Measurements from ENCODE around the gene TTC34. TPM values are rescaled to one million over a fixed set of nuclear protein-coding genes. Genes with fewer than 3 reads are reported as not detected.
A peak's percentile ranks its signal among the peaks of the same experiment; 100 is the strongest.

Gene TTC34, protein sequence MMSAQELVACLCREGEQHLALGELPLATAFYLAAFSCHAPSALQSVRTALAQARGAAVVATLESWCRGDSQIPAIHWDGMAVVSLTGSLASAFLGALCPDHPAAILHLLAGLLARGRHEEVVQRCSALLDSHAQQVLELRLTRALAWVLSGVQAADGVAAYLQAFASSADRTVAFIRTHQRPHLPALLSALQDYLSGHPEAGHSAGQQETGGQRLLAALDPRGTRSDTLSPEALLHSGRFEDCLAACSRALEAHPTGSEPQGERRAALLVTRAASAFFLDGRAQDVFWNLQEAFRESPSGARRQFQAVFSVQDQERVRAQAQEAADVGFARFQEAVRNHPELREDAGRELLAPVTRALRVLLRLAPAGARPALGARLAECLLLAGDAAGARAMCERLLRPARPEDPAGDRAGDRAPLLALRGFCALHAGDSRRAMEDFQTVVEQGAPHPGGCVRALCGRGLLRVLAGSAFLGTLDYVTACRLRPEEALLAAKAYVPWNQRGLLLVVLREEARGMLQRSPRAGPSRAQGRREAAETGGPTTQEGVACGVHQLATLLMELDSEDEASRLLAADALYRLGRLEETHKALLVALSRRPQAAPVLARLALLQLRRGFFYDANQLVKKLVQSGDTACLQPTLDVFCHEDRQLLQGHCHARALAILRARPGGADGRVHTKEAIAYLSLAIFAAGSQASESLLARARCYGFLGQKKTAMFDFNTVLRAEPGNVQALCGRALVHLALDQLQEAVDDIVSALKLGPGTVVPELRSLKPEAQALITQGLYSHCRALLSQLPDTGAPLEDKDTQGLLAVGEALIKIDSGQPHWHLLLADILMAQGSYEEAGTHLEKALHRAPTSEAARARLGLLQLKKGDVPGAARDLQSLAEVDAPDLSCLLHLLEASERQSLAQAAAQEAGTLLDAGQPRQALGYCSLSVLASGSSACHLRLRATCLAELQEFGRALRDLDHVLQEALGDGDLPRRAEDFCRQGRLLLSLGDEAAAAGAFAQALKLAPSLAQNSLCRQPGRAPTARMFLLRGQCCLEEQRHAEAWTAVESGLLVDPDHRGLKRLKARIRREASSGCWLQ
- total RNA-seq (2013): 0.15 TPM
- polyA plus RNA-seq: under 1 TPM in 2 of 3 donors, not detected in 1; 0.03 to 1.00 TPM
- polyA minus RNA-seq: 0.16 and 0.28 TPM in 2 replicates
- total RNA-seq: 0 to 1.6 (median 0.59) reads per million in 11 experiments

DNA sequence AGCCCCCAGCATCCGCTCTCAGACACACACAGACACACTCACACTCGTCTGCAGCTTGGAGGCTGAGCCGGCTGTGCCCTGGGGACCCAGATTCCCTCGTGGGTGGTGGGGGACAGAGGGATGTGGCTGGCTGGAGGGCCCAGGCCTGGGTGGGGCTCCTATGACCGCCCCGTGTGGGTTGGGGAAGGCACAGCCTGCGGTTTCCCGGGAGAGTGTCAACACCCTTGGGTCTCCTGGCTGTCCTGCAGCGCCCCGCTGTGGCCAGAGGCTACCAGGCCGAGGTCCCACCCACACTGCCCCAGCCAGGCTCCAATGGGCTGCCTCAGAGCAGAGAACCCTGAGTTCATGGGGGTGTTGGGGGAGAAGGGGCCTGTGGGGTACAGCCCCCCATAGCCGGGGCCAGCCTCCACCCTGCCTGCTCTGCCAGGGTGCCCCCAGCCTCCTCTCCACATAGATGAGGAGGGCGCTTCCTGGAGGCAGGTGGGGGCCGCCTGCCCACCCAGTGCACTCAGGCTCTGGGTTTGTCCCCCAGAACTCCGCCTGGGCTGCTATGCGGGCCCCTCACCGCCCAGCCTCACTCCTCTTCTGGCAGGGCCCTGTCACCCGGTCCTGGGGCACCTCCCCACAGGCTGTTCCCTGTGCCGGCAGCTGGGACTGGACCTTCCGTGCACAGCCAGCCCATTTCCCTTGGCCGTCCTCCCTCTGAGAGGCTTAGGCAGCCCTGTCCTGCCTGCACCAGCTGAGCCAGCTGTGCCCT lies at the start of gene TTC34:
TSS of gene TTC34 (minus strand) at position 159 of the 757 bp plus-strand sequence. CDS start 866 bp downstream, outside the sequence.
- Histone ChIP-seq H3K9me3 (replicated peaks in 1 of 2; ENCODE audit: control insufficient read depth in 1 of 2, insufficient read depth in 1 of 2, low read length in 2 of 2) (no peaks in the 10 kb centered on the region), H3K4me3 (replicated peaks in 1 of 3; ENCODE audit: low read depth in 2 of 3, low read length in 3 of 3) (no peak within 1 kb of the TSS), H3K79me2 (ENCODE audit: insufficient read depth, low read length) (no peaks in the 10 kb centered on the region), H3K27ac (ENCODE audit: low read depth in 1 of 2, low read length in 2 of 2) (no peak within 1 kb of the TSS), H3K4me2 (replicated peaks; ENCODE audit: extremely low read depth, low read length, poor library complexity, severe bottlenecking) (no peak within 1 kb of the TSS), H4K20me1 (ENCODE audit: insufficient read depth, low read length) (no peaks in the 10 kb centered on the region), H3K4me1 (ENCODE audit: control insufficient read depth in 1 of 2, insufficient read depth in 2 of 2, low read length in 2 of 2) (no peaks in the 10 kb centered on the region), H2AFZ (ENCODE audit: insufficient read depth, low read depth, low read length, poor library complexity, severe bottlenecking) (no peak within 1 kb of the TSS), H3K36me3 (replicated peaks in 1 of 2; ENCODE audit: control insufficient read depth in 1 of 2, insufficient read depth in 2 of 2, low read length in 2 of 2) (no peaks in the 10 kb centered on the region), H3K27me3 (ENCODE audit: control insufficient read depth in 2 of 2, insufficient read depth in 2 of 2, low read length in 2 of 2) (no peaks in the 10 kb centered on the region), H3K9ac (ENCODE audit: insufficient read depth, low read length, poor library complexity, severe bottlenecking) (no peak within 1 kb of the TSS)
- Mint-ChIP-seq H3K27ac (peak within 1 kb of the TSS in 1 of 7 donors; percentile 26), H3K9me3 (peaks cover 0 to 3% (median 0%) of the 10 kb centered on the region in 7 donors), H3K4me1 (peaks cover 3% of the 10 kb centered on the region), H3K4me3 (no peak within 1 kb of the TSS), H3K36me3 (no peaks in the 10 kb centered on the region), H3K27me3 (ENCODE audit: low read depth in 3 of 3) (peaks cover 2 to 5% (median 5%) of the 10 kb centered on the region in 3 donors)
- 57% methylated on average over 10 of the region's 21 CpGs for WGBS (ENCODE audit: insufficient coverage)
- peak; percentile 8 to 39 (median 12) for DNase-seq
- intact Hi-C loops (cut with micrococcal nuclease): loop anchor here in 1 of 2 donors (10.0 kb wide), 1 partner anchor 387 kb away; the partner anchor contains the start of gene PEX10
- TF ChIP-seq, protein P1, sequence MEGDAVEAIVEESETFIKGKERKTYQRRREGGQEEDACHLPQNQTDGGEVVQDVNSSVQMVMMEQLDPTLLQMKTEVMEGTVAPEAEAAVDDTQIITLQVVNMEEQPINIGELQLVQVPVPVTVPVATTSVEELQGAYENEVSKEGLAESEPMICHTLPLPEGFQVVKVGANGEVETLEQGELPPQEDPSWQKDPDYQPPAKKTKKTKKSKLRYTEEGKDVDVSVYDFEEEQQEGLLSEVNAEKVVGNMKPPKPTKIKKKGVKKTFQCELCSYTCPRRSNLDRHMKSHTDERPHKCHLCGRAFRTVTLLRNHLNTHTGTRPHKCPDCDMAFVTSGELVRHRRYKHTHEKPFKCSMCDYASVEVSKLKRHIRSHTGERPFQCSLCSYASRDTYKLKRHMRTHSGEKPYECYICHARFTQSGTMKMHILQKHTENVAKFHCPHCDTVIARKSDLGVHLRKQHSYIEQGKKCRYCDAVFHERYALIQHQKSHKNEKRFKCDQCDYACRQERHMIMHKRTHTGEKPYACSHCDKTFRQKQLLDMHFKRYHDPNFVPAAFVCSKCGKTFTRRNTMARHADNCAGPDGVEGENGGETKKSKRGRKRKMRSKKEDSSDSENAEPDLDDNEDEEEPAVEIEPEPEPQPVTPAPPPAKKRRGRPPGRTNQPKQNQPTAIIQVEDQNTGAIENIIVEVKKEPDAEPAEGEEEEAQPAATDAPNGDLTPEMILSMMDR (IDR thresholded peaks at IDR 0.05): peak; percentile 39
